Endothelial cell (in vitro differentiated cells): Measurements from ENCODE around the gene PEPD. TPM values are rescaled to one million over a fixed set of nuclear protein-coding genes. Genes with fewer than 3 reads are reported as not detected.

Experiments used
- DNase-seq: peaks from one replicate; pipeline ENCODE4 v3.0.0; 2021; ENCODE audit warnings: low spot score
- H3K27ac Mint-ChIP-seq: one replicate; pipeline ENCODE4 v1.8.0; 2021; ENCODE audit warnings: mixed read lengths, inconsistent platforms; ENCODE audit not compliant: unreplicated experiment
- H3K27me3 Mint-ChIP-seq: one replicate; pipeline ENCODE4 v1.8.0; 2021; ENCODE audit warnings: mild to moderate bottlenecking, moderate library complexity, mixed read lengths, inconsistent platforms; ENCODE audit not compliant: unreplicated experiment
- H3K36me3 Mint-ChIP-seq: one replicate; pipeline ENCODE4 v1.8.0; 2021; ENCODE audit warnings: mild to moderate bottlenecking, low read depth, mixed read lengths, inconsistent platforms; ENCODE audit not compliant: unreplicated experiment
- H3K4me1 Mint-ChIP-seq: one replicate; pipeline ENCODE4 v1.8.0; 2021; ENCODE audit warnings: mild to moderate bottlenecking, mixed read lengths, inconsistent platforms; ENCODE audit not compliant: unreplicated experiment
- H3K4me3 Mint-ChIP-seq: one replicate; pipeline ENCODE4 v1.8.0; 2021; ENCODE audit warnings: mild to moderate bottlenecking, mixed read lengths, inconsistent platforms; ENCODE audit not compliant: unreplicated experiment
- H3K9me3 Mint-ChIP-seq: one replicate; pipeline ENCODE4 v1.8.0; 2021; ENCODE audit warnings: mixed read lengths, inconsistent platforms; ENCODE audit not compliant: unreplicated experiment
- total RNA-seq: library from RNA; stranded (reverse); fragmentation: NEBNext Ultra II Directional; extraction: Animal tissue kit (Norgen Biotek cat#: 25700); gene quantifications from one replicate; pipeline ENCODE4 v1.2.1, GENCODE V29; 2021; ENCODE audit not compliant: unreplicated experiment
- TF ChIP-seq, protein P1 (sequence below): fragments of 200-600 bp; sonication (generic); IDR thresholded peaks from one replicate; pipeline ENCODE4 v1.5.0; 2021; ENCODE audit warnings: antibody characterized with exemption; ENCODE audit not compliant: unreplicated experiment

Gene PEPD
- total RNA-seq, 1 donor from 2014 or later, result 40.5 TPM

DNA sequence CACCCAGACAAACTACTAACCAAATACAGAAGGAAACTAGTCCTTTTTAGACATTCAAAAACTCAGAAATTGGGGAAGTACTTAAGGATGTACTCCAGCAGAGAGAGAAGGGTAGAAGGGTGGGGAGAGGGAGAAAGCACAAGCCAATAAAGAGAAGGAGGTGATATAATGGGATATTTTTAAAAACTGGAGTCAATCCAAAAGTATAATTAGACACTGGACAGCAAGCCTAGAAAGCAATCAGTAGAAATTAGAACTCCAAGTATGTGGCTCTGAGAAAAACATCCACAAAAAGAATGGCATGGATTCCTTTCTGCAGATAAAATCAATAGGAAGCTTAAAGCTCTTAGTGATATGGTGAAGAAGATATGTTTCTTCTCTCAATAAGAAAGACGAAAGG, 55.8 kb downstream of the PEPD start:
- no peaks in the 10 kb centered on the region for H3K4me1 Mint-ChIP-seq
- no peaks in the 10 kb centered on the region for H3K9me3 Mint-ChIP-seq
- no peak overlapping the region for H3K27ac Mint-ChIP-seq
- TF ChIP-seq, protein P1, sequence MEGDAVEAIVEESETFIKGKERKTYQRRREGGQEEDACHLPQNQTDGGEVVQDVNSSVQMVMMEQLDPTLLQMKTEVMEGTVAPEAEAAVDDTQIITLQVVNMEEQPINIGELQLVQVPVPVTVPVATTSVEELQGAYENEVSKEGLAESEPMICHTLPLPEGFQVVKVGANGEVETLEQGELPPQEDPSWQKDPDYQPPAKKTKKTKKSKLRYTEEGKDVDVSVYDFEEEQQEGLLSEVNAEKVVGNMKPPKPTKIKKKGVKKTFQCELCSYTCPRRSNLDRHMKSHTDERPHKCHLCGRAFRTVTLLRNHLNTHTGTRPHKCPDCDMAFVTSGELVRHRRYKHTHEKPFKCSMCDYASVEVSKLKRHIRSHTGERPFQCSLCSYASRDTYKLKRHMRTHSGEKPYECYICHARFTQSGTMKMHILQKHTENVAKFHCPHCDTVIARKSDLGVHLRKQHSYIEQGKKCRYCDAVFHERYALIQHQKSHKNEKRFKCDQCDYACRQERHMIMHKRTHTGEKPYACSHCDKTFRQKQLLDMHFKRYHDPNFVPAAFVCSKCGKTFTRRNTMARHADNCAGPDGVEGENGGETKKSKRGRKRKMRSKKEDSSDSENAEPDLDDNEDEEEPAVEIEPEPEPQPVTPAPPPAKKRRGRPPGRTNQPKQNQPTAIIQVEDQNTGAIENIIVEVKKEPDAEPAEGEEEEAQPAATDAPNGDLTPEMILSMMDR, result no peak
- no peak overlapping the region for H3K4me3 Mint-ChIP-seq
- peaks cover 8% of the 10 kb centered on the region for H3K27me3 Mint-ChIP-seq
- DNase-seq, result no peak
- H3K36me3 Mint-ChIP-seq, result peaks cover 10% of the 10 kb centered on the region

GRCh38 chr19:33465371-33465770, 56.2 kb downstream of the PEPD start:
- Mint-ChIP-seq H3K27me3 (peaks cover 4% of the 10 kb centered on the region), H3K4me3 (no peak overlapping the region), H3K27ac (no peak overlapping the region), H3K4me1 (no peaks in the 10 kb centered on the region), H3K9me3 (no peaks in the 10 kb centered on the region), H3K36me3 (peaks cover 10% of the 10 kb centered on the region)
- TF ChIP-seq, protein P1, result no peak
- no peak for DNase-seq

DNA sequence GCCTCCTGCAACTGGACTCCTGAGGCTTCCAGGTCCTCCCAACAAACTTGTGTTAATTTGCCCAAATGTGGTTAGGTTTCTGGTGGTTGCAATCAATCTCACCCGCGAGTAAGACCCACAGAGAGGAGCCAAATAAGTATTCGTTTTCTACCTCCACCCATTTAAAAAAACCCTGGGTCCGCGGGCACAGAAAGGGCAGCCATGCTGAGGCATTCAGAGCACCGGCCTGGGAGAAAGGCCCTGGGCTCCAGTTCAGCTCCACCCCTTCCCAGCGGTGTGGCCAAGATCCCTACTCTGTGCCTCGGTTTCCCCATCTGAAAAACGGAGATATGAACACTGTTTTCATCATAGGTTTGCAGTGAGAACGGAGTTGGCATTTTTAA, 56.9 kb downstream of the PEPD start:
- H3K9me3 Mint-ChIP-seq, result no peaks in the 10 kb centered on the region
- H3K27me3 Mint-ChIP-seq, result peaks cover 3% of the 10 kb centered on the region
- no peak overlapping the region for H3K27ac Mint-ChIP-seq
- TF ChIP-seq, protein P1, result no peak
- DNase-seq, result no peak
- no peaks in the 10 kb centered on the region for H3K4me1 Mint-ChIP-seq
- H3K4me3 Mint-ChIP-seq, result no peak overlapping the region
- peaks cover 10% of the 10 kb centered on the region for H3K36me3 Mint-ChIP-seq

- H3K27ac Mint-ChIP-seq, result no peak overlapping the region
- H3K4me3 Mint-ChIP-seq, result no peak overlapping the region
- no peaks in the 10 kb centered on the region for H3K9me3 Mint-ChIP-seq
- peaks cover 10% of the 10 kb centered on the region for H3K36me3 Mint-ChIP-seq
- TF ChIP-seq, protein P1, result no peak
- peaks cover 2% of the 10 kb centered on the region for H3K27me3 Mint-ChIP-seq
- no peaks in the 10 kb centered on the region for H3K4me1 Mint-ChIP-seq
- DNase-seq, result no peak
Measured at GRCh38 chr19:33464010-33464732, 57.4 kb downstream of the PEPD start.

DNA sequence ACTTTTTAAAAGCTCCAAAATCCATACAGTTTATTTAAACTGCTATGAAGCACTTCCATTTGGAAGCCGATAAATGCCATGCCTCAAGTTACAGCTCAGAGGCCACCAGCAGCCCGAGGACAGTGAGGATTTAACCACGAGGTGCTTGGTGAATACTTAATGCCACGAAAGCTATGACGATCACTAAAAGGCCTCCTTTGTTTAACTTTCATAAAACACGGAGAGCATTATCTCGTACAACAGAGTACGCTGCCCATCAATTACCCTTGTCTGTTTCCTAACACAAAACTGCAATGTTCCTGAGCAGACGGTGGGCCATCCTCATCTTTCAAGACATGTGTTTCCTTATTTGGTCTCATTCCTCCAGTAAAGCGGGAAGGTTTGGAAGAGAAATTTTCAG, 58.4 kb downstream of the PEPD start:
- H3K36me3 Mint-ChIP-seq, result peaks cover 10% of the 10 kb centered on the region
- H3K4me1 Mint-ChIP-seq, result no peaks in the 10 kb centered on the region
- no peak overlapping the region for H3K27ac Mint-ChIP-seq
- no peak overlapping the region for H3K4me3 Mint-ChIP-seq
- DNase-seq, result no peak
- peaks cover 2% of the 10 kb centered on the region for H3K27me3 Mint-ChIP-seq
- TF ChIP-seq, protein P1, result no peak
- no peaks in the 10 kb centered on the region for H3K9me3 Mint-ChIP-seq
